Measurements from ENCODE around the gene CACNA2D3.

Gene CACNA2D3

GRCh38 chr3:54986294-54986693, 863.9 kb downstream of the CACNA2D3 start:
- no peak for DNase-seq

- DNase-seq = no peak
These were observed 865.4 kb downstream of the CACNA2D3 start for GRCh38 chr3:54987719-54988118.

- DNase-seq = no peak
These were observed 866.0 kb downstream of the CACNA2D3 start for GRCh38 chr3:54988302-54988837.

GRCh38 chr3:54988838-54989630, 866.7 kb downstream of the CACNA2D3 start:
- DNase-seq = no peak

- no peak for DNase-seq
These were observed 871.8 kb downstream of the CACNA2D3 start for GRCh38 chr3:54994111-54994513.

- peak; percentile 24 for DNase-seq
These were observed 876.8 kb downstream of the CACNA2D3 start for GRCh38 chr3:54999159-54999558.

GRCh38 chr3:54999811-55000210, 877.5 kb downstream of the CACNA2D3 start:
- DNase-seq = peak; percentile 56

GRCh38 chr3:55000546-55000945, 878.2 kb downstream of the CACNA2D3 start:
- peak; percentile 48 for DNase-seq

- DNase-seq = no peak
These were observed 878.6 kb downstream of the CACNA2D3 start for GRCh38 chr3:55000953-55001352.

- DNase-seq = no peak
These were observed 880.1 kb downstream of the CACNA2D3 start for GRCh38 chr3:55002416-55002930.

- DNase-seq = no peak
These were observed 883.9 kb downstream of the CACNA2D3 start for GRCh38 chr3:55006244-55006676.

GRCh38 chr3:55007971-55008370, 885.6 kb downstream of the CACNA2D3 start:
- no peak for DNase-seq

GRCh38 chr3:55009372-55009771, 887.0 kb downstream of the CACNA2D3 start:
- DNase-seq = no peak

- DNase-seq = no peak
These were observed 889.7 kb downstream of the CACNA2D3 start for GRCh38 chr3:55012091-55012490.

- peak; percentile 57 for DNase-seq
These were observed 891.0 kb downstream of the CACNA2D3 start for GRCh38 chr3:55013145-55013925.

- DNase-seq = no peak
These were observed 891.7 kb downstream of the CACNA2D3 start for GRCh38 chr3:55014081-55014480.

GRCh38 chr3:55014906-55015305, 892.6 kb downstream of the CACNA2D3 start:
- DNase-seq = no peak

GRCh38 chr3:55017876-55018275, 895.5 kb downstream of the CACNA2D3 start:
- DNase-seq = no peak

GRCh38 chr3:55030938-55031337, 908.6 kb downstream of the CACNA2D3 start:
- no peak for DNase-seq

GRCh38 chr3:55036883-55037577, 914.7 kb downstream of the CACNA2D3 start:
- DNase-seq = no peak

- no peak for DNase-seq
These were observed 920.2 kb downstream of the CACNA2D3 start for GRCh38 chr3:55042591-55042990.

GRCh38 chr3:55044486-55044885, 922.1 kb downstream of the CACNA2D3 start:
- DNase-seq = no peak

Data from NCI-H146 (cell line).